GM18909 (cell line): ENCODE results near the gene KRTAP12-4.
"Not testable (repeated sequence)": the region's sequence is repeated elsewhere in the genome, so short reads cannot be mapped to it uniquely, and the experiment has no call there.

Experiments
- ATAC-seq: cut with Tn5 transposase; IDR thresholded peaks from one replicate; pipeline ENCODE4 v1.9.1; 2021; ENCODE audit warnings: mild to moderate bottlenecking; ENCODE audit not compliant: unreplicated experiment, poor library complexity

Gene KRTAP12-4

DNA sequence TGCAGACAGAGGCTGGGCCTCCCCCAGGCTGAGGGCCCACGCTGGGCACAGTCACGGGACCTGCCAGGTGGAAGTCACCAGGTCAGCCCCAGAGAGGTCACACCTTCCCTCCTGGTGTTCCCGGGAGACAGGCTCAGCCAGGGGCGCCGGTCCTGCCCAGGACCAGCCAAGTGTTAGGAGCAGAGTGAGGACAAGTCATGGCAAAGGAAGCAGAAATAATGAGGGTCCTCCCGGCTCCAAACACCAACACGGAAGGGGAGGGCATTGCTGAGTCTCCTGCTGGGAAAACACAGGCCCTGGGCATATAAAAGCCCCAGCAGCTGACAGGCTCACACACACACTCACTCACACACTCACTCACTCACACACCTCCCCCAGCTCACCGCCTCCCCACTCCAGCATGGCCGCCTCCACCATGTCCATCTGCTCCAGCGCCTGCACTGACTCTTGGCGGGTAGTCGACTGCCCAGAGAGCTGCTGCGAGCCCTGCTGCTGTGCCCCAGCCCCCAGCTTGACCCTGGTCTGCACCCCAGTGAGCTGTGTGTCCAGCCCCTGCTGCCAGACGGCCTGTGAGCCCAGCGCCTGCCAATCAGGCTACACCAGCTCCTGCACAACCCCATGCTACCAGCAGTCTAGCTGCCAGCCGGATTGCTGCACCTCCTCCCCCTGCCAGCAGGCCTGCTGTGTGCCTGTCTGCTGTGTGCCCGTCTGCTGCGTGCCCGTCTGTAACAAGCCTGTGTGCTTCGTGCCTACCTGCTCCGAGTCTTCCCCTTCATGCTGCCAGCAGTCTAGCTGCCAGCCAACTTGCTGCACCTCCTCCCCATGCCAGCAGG, 17.2 kb downstream of the KRTAP12-4 start, which contains the start of gene KRTAP10-10:
Gene KRTAP10-10 (plus strand): TSS at position 339 of the 833 bp plus-strand sequence. CDS start 62 bp downstream, at position 401.
- ATAC-seq, result no peak

GRCh38 chr21:44636209-44637017, 18.0 kb downstream of the KRTAP12-4 start:
- no peak for ATAC-seq

DNA sequence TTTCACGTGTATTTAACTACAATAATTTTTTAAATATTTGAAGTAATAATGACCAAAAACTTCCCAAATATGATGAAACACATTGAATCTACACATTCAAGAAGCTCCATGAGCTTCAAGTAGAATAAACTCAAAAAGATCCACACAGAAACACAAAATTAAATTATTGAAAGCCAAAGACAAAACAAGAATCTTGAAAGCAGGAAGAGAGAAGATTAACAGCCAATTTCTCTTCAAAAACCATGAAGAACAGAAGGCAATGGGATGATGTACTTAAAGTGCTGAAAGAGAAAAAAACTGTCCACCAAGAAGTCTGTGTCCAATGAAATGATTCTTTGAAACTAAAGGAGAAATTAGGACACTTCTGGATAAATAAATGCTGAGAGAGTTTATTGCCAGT, 22.4 kb downstream of the KRTAP12-4 start:
- no peak for ATAC-seq

GRCh38 chr21:44630440-44630839, 24.0 kb downstream of the KRTAP12-4 start:
- ATAC-seq, result no peak

- ATAC-seq, result no peak
These were observed 25.6 kb downstream of the KRTAP12-4 start for GRCh38 chr21:44628707-44629391.

DNA sequence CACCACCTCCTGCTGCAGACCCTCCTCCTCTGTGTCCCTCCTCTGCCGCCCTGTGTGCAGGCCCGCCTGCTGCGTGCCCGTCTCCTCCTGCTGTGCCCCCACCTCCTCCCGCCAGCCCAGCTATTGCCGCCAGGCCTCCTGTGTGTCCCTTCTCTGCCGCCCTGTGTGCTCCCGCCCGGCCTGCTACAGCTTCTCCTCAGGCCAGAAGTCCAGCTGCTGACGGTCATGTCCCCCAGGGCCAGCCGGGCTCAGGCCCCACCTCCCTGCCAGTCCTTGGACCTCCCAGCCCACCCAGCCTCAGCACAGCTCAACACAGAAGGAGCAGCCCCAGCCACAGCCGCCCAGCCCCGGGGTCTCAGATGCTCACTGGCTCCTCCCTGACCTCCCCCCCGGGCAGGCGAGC, 26.6 kb downstream of the KRTAP12-4 start:
- ATAC-seq, result not testable (repeated sequence)

- not testable (repeated sequence) for ATAC-seq
These were observed 27.2 kb downstream of the KRTAP12-4 start for GRCh38 chr21:44627181-44627822.

GRCh38 chr21:44626673-44627143, 27.8 kb downstream of the KRTAP12-4 start, which contains the start of gene KRTAP10-9:
KRTAP10-9 (plus strand) TSS chr21:44627093; CDS start chr21:44627172, 79 bp downstream.
- ATAC-seq, result no peak

- ATAC-seq, result no peak
These were observed 28.2 kb downstream of the KRTAP12-4 start for GRCh38 chr21:44626262-44626661.

GRCh38 chr21:44625756-44626155, 28.7 kb downstream of the KRTAP12-4 start:
- ATAC-seq, result no peak

DNA sequence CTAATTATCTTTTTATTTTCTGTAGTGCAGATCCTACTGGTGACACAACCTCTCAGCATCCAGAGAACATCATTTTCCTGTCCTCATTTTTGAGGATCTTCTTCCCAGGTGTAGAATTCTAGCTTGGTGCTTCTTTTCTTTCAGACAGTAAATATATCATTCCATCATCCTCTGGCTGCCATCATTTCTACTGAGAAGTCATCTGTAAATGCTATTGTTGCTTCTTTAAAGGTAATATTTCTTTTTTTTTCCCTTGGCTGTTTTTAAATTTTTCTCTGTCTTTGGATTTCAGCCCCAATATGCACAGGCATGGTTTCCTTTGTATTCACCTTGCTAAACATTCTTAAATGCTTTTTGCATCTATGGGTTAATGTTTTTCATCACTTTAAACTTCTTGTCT, 30.9 kb downstream of the KRTAP12-4 start:
- no peak for ATAC-seq

GRCh38 chr21:44619886-44620285, 34.6 kb downstream of the KRTAP12-4 start:
- ATAC-seq, result no peak

DNA sequence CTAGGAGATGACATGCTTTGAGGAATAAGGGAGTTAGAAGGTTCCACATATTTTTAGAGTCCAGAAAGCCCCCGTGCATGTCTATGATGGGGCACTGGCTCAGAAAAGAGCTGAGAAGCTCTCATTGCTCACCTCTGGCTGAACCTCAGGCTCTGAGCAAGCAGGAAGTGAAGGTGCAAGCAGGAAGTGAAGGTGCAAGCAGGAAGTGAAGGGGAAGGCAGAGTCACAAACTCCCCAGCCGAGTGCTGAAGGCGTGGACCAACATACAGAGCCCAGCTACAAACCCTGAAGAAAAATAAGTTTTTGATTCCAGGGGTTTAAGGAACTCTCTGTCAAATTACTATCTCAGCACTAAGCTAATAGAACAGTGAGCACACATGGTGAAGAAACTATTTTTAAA, 35.5 kb downstream of the KRTAP12-4 start:
- no peak for ATAC-seq

DNA sequence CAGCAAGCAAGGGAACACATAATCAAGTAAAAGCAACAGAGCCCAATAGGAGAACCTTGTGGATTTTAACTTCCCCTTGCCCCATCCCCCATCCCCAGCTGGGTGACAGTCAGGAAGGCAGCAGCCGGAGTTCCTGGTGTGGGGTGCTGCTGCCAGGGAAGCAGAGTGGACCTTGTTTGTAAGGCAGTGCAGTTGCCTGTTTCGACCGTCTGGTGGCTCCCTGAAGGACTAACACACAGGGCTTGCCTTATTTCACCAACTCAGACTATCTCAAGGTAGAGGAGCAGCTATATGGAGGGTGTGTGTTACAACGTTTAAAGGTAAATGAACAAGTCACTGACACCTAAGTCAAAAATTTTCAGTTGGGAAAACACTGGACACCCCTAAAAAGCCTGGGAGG, 36.0 kb downstream of the KRTAP12-4 start:
- ATAC-seq, result no peak

DNA sequence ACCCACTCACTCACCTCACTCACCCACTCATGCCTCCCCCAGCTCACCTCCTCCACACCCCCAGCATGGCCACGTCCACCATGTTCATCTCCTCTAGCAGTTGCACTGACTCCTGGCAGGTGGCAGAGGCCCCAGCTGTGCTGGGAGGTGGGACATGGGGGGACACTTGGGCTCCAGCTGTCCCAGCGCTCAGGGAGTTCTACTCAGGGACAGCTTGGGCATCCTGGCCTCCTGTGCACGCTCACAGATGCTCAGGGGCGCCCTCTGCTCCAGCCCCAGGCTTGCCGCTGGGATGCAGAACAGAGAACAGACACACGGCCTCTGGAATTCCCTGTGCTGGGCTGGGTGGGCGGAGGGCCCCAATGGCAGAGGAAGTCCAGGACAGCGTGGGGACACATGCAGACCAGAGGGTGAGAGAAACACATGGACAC, 37.4 kb downstream of the KRTAP12-4 start:
- no peak for ATAC-seq

DNA sequence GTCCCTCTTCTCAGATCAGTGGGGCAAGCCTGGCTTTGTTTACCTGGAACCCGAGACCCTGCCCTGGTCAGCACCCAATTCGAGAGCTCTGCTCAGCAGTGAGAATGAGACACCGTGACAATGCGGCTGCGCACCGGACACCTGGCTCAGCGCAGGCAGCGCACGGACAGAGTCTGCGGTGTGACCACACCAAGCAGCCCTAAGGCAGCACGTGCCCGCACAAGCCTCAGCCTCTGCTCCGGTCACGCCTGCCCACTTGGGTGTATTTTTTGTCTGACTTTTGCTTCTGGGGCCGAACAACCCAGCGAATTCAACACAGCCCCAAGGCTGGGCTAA, 37.9 kb downstream of the KRTAP12-4 start:
- ATAC-seq, result no peak

DNA sequence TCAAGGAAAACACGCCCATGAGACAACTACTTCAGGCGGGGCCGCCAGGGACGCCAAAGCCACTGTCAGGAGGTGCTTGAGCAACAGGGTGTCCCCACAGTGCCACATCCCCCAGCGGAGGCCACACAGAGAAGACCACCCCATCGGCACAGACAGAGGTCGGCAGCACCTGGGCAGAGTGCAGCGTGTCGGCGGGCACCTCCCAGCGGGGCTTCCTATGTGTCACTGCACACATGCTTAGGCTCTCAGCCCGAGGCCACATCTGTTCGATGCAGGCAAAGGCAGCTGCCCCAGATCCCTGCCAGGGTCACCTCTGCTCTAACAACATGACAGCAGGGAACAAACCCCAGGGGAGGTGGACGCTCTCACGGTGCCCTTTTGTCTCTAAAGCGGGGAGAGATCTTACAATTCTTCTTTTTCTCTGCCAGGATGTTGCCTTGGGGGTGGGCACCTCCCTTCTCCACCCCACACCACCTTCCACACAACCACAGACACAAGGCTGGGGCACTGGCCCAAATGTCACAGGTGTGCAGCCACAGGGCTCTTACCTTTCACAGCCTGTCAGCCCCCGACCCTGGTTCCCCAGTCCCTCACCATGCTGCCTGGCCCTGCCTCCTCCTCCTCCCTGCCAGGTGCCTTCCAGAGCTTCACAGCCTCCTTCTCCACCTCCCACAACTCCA, 38.4 kb downstream of the KRTAP12-4 start:
- ATAC-seq, result no peak

GRCh38 chr21:44615466-44615865, 39.0 kb downstream of the KRTAP12-4 start:
- no peak for ATAC-seq

DNA sequence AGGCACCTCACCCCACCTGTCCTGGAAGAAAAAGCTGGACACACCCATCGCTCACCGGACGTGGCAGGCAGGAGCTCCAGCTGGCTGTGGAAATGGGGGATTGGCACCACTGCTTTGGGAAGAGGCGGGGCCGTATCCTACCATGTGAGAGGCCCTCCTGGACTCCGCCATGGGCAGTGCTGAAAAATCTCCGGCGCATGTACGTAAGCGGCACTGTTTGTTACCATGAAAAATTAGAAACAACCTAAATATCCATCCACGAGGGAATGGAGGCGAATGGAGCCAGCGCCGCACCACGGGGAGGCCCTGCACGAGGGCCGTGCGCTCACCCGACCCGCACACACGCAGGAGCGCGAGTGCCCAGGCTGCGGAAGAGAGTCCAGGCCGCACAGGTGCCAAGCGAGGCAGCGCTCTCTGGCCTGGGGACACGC, 39.5 kb downstream of the KRTAP12-4 start:
- ATAC-seq, result no peak
